Endometrium (tissue), 2 donors: ENCODE measurements around the gene MEGF6.

Experiments used
- FAIRE-seq: peaks from 2 replicates; lab custom pipeline; 2012; peaks lifted over from hg19 to GRCh38; lab: Jason Lieb, UNC
- donor health status: control.
- donor health status: control.

The MEGF6 gene

GRCh38 chr1:3645666-3646355, 34.5 kb upstream of the MEGF6 start:
- FAIRE-seq, result no peak

DNA sequence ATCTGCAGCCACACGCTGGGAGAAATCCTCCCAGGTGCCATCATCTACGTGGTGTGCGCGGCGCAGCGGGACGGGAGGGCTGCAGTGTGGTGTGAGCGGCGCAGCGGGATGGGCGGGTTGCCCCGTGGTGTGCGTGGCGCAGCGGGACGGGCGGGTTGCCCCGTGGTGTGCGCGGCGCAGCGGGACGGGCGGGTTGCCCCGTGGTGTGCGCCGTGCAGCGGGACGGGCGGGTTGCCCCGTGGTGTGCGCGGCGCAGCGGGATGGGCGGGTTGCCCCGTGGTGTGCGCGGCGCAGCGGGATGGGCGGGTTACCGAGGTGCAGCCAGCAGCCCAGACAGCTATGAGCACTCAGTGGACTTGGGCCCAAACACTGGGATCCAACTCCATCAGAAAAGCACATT, 33.9 kb upstream of the MEGF6 start:
- no peak for FAIRE-seq

DNA sequence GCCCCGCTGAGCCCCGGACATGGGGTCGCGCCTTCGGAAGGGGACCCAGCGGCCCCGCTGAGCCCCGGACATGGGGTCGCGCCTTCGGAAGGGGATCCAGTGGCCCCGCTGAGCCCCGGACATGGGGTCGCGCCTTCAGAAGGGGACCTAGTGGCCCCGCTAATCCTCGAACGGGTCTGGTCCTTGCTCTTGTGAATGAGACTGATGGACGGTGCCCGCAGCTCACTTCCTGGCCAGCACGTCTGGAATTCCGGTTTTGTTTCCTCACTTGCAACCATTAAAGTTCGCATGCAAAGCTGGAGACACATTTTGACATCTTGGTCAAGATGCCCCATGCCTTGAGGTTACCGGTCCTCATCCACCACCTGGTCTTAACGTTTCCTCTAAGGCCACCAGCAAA, 33.0 kb upstream of the MEGF6 start:
- FAIRE-seq, result no peak

GRCh38 chr1:3642919-3643675, 31.8 kb upstream of the MEGF6 start:
- no peak for FAIRE-seq

DNA sequence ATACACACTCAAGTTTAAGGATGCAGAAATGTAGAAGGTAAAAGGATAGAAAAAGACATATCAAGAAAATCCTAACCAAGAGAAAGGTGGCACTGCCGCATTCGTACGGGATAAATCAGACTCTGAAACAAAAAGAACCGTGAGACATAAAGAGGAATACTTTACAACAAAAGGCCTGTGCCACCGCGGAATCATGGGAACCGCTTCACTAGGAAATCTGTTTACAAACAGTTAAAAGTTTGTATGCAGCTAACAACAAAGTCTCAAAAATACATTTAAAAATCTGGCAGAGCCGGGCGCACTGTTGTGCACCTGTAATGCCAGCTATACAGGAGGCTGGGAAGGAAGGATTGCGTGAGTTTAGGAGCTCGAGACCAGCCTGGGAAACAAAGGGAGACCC, 30.5 kb upstream of the MEGF6 start:
- FAIRE-seq, result no peak

- FAIRE-seq, result no peak
These were observed 29.9 kb upstream of the MEGF6 start for GRCh38 chr1:3641046-3641760.

DNA sequence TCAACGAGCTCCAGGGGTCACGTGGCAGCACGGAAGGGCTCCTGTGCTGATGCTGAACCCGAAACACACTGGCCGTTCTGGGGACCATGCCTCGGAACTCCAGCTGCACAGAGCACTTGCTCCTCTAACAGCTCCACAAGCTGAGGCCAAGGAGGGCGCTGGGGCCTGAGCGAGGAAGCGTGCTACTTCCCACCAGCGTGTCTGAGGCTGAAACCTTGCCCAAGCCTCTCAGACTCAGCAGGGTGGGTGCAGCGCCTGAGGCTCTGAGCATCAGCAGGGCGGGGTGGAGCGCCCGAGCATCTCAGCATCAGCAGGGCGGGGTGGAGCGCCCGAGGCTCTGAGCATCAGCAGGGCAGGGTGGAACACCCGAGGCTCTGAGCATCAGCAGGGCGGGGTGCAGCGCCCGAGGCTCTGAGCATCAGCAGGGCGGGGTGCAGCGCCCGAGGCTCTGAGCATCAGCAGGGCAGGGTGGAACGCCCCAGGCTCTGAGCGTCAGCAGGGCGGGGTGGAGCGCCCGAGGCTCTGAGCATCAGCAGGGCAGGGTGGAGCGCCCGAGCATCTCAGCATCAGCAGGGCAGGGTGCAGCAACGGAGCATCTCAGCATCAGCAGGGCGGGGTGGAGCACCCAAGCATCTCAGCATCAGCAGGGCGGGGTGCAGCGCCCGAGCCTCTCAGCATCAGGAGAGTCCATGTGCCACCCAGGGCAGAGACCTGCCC, 29.0 kb upstream of the MEGF6 start:
- FAIRE-seq, result no peak

GRCh38 chr1:3639397-3639911, 28.1 kb upstream of the MEGF6 start:
- FAIRE-seq, result no peak

DNA sequence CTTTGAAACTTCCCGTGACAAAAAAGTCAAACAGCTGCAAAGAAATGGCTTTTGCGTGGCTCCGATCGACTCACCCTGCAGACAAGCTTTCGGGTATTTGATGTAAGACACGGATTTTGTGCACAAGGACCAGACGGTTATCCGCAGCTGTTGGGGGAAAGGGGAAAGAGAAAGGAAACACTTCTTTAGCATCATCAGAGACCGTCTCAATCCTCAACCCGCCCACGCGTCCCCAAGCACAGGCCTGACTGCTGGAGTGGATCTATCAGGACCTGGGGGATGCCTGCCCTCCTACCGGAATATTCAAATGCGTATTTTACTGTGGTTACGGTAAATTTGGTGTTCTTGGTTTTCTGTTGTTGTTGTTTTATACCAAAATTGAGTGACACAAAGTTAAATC, 27.4 kb upstream of the MEGF6 start:
- FAIRE-seq, result no peak

DNA sequence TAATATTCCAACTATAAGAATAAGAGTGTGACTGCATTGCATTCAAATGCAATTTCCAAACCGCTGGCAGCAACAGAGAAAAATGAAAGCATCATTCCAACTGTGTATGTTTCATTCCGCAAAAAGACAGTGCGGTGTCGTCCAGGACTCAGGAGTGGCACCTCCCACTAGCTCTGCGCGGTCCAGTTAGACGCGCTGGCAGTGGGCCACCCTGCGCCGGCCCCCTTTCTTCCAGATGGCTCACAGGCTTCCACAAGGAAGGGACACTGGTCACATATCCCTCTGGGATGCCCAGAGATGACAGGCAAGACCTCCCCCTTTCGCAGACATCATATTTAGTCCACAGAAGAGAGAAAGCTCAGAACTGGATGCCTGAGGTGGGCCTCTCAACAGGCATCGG, 26.7 kb upstream of the MEGF6 start:
- no peak for FAIRE-seq

DNA sequence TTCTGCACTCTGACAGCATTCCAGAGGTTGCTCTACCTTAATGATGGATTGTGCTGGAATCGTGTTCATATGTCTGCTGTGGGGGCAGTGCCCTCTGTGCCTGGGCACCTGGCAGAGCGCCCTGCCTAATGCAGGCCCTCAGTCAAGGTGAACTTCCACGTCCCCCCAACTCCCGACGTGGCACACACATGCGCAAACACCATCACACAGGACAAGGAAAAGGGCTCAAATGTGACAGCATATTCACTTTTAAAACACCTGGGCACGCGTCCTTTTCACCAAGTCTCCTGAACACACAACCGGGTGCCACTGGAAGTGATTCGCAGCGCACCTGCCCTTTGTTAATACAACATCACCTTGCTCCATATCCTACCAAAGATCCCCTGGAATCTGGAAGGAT, 25.2 kb upstream of the MEGF6 start:
- FAIRE-seq, result no peak

GRCh38 chr1:3636080-3636479, 24.8 kb upstream of the MEGF6 start:
- FAIRE-seq, result no peak

DNA sequence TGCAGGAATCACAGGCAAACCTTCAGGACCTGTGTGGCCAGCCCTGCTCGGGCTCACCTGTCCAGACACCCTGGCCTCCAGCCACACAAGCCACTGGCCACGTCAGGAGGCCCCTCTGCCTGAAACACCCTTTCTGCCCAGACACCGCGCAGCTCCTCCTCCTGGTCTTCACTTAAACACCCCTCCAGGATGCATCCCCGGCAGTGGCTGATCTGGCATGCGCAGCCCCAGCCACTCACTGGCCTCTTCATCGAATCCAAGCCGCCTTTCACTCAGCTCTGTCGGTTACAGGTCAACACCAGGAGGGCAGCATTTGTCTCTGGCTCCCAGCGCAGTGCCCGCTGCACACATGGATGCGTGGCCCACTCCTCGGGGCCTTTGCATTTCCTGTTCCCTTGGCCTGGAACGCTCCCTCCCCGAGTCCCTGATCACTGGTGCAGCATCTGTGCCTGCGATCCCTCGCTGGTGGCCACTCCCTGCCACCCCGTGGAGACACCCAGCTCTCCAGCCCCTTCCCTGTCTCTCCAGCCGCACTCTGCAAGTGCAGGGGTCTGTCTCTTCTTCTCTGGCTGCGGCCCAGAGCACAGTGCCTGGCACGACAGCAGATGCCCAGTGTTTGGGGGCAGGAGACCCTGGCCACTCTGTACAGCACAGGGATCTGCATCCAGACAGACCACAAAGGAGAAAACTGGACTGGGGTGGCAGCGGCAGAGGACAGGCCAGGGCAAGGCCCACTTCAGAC, 22.9 kb upstream of the MEGF6 start:
- no peak for FAIRE-seq

- no peak for FAIRE-seq
These were observed 22.2 kb upstream of the MEGF6 start for GRCh38 chr1:3633344-3634058.

DNA sequence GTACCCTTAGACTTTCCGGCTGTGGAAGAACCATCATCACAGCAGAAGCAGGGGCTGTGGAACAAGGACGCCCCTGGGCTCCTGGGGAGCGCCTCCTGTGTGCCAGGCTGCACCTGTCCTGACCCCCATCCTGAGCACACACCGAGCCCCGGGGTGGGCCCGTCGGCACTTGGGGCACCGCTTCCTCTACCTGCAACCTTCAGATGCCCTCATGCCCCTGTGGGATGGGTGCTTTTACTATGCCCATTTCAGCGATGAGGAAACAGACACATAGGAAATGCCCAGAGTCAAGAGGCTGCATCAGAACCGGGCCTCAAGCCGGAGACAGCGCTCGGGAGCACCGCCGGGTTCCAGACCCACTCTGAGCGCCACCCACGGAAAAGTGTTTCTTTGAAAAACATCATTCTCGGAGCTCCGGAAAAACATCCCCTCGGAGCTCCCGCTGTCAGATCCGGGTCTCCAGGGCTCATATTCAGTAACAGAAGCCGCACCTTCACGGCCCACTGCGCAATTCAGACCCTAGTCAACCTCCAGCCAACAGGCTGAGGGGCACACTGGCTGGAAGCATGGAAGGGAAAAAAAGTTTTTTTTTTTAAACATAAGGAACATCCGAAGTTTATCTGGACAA, 21.5 kb upstream of the MEGF6 start:
- FAIRE-seq, result no peak

- FAIRE-seq, result no peak
These were observed 21.0 kb upstream of the MEGF6 start for GRCh38 chr1:3632298-3632697.

DNA sequence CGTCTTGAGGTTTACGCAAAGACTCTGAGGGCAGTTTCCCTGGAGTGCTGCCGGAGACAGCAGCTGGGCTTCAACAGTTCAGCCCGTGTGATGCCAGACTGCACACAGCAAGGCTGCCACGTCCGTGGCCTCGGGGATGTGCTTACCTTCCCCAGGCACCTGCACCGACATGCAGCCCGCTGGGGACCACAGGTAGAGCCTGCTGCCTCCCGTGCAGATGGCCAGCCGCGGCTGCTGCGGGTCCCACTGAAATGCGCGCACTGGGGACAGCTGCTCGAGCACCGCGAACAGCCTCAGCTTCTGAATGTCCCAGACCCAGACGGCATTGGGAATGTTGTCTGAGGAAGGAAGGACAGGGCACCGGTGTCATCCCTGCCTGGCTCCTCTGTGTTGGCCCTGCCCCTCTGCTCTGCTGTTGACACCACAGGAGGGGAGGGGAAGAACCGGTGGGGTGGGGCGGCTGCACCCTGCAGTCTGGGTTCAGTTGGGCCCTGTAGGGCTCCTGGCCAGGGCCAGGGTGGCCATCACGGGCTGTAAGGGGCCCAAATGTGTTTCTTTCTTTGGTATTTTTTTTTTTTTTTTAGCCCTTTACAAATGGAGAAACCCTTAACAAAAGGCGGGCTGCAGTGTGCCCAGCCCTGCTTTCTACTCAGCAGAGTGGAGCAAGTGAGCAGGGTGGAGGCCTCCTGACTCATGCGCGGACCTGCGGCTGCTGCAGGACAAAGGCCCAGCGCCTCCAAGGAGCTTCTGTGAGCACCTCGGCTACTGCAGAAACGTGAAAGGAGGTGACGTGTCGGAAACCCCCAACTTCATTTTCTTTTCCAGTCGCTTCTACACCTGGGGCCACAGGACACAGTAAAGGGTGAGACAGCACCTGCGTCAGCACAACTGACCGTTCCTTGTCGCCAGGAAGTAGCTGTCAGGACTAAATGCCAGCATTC, 20.3 kb upstream of the MEGF6 start:
- no peak for FAIRE-seq

DNA sequence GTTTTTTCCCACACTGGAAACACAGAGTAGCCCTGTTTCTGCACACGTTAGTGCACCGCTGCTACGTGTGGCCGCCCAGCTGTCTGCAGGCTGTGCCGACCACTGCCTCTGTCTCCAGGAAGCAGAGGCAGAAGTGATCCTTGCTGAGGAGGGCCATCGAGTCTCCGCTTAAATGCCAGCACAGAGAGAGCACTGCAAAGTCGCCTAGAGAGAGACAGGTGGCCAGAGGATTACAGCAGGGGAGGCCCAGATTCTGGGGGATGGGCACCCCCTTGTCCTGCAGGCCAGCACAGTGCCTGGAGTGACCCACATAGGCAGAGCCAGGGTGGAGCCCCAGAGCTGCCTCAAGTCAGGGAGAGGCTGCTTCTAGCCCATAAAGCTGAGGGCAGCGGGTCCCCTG, 19.6 kb upstream of the MEGF6 start:
- no peak for FAIRE-seq

DNA sequence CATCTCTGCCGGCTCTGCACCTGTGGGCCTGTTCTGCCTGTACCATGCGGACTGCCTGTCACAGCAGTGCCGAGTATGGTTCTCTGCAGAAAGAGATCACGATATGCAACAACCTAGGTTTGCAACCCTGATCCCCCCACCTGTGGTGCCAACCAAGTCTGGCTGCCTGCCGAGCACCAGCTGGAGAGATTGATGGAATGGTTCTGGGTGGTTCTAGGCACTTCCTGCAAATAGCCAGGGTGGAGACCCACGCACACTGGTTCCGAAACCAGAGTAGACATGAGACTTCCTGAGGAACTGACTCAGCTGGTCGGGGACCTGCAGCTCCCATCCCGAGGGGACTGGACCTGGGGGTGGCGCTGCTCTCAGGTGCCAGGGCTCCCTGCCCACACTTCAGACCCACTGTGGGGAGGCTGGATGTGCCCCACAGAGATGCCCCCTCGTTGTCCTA, 18.9 kb upstream of the MEGF6 start:
- no peak for FAIRE-seq
